Peyer's patch (tissue), 4 donors: Measurements from ENCODE around the gene MYH16.
"Not testable (repeated sequence)": the region's sequence is repeated elsewhere in the genome, so short reads cannot be mapped to it uniquely, and the experiment has no call there.

Source experiments
- POLR2A ChIP-seq, 2 donors: fragments of 450-650 bp; IDR thresholded peaks; one replicate each; pipeline ENCODE4 v1.5.1; 2017; ENCODE audit warnings: antibody characterized with exemption in 2 of 2, mild to moderate bottlenecking in 2 of 2, moderate library complexity in 2 of 2
- TF ChIP-seq, protein P1 (sequence below), 6 experiments: fragments of 450-650 bp in 4 of 6; fragments of 200-600 bp in 2 of 6; sonication (generic) in 1 of 6; IDR thresholded peaks; one replicate each; pipeline ENCODE4 v1.5.1; 2017 to 2019; ENCODE audit warnings: antibody characterized with exemption in 6 of 6, mild to moderate bottlenecking in 3 of 6, moderate library complexity in 1 of 6

DNA sequence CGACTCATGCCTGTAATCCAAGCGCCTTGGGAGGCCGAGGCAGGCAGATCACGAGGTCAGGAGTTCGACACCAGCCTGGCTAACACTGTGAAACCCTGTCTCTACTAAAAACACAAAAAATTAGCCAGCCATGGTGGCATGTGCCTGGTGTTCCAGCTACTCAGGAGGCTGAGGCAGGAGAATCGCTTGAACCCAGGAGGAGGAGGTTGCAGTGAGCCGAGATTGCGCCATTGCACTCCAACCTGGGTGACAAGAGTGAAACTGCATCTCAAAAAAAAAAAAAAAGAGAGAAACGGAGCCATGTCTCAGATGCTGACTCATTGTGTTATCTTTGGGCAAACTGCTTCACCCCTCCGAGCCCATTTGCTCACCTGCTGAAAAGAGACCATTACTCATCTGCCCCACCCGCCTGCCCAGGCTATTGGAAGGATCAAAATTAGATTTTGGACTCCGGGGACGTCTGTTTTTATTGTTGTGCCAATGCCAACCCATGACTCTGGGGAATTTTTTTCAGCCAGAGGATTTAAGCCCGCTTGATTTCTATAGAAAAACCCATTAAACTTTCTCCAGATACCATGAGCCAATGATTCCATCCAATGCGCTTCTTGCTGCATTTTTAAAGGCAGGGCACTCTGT is 48.3 kb upstream of the MYH16 start:
- TF ChIP-seq, protein P1, sequence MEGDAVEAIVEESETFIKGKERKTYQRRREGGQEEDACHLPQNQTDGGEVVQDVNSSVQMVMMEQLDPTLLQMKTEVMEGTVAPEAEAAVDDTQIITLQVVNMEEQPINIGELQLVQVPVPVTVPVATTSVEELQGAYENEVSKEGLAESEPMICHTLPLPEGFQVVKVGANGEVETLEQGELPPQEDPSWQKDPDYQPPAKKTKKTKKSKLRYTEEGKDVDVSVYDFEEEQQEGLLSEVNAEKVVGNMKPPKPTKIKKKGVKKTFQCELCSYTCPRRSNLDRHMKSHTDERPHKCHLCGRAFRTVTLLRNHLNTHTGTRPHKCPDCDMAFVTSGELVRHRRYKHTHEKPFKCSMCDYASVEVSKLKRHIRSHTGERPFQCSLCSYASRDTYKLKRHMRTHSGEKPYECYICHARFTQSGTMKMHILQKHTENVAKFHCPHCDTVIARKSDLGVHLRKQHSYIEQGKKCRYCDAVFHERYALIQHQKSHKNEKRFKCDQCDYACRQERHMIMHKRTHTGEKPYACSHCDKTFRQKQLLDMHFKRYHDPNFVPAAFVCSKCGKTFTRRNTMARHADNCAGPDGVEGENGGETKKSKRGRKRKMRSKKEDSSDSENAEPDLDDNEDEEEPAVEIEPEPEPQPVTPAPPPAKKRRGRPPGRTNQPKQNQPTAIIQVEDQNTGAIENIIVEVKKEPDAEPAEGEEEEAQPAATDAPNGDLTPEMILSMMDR (IDR thresholded peaks at IDR 0.05), result not testable (repeated sequence)
- TF ChIP-seq POLR2A (IDR thresholded peaks at IDR 0.05), result not testable (repeated sequence)
